IPS DF 19.7 (cell line): Measurements from ENCODE around the gene RGS3.

Source experiments
- DNase-seq: peaks from one replicate; pipeline ENCODE4 v3.0.0-alpha.2; 2013; ENCODE audit warnings: low read depth, low spot score

Gene RGS3

GRCh38 chr9:113570749-113571711 lies 107.5 kb downstream of the RGS3 start:
- no peak for DNase-seq

DNA sequence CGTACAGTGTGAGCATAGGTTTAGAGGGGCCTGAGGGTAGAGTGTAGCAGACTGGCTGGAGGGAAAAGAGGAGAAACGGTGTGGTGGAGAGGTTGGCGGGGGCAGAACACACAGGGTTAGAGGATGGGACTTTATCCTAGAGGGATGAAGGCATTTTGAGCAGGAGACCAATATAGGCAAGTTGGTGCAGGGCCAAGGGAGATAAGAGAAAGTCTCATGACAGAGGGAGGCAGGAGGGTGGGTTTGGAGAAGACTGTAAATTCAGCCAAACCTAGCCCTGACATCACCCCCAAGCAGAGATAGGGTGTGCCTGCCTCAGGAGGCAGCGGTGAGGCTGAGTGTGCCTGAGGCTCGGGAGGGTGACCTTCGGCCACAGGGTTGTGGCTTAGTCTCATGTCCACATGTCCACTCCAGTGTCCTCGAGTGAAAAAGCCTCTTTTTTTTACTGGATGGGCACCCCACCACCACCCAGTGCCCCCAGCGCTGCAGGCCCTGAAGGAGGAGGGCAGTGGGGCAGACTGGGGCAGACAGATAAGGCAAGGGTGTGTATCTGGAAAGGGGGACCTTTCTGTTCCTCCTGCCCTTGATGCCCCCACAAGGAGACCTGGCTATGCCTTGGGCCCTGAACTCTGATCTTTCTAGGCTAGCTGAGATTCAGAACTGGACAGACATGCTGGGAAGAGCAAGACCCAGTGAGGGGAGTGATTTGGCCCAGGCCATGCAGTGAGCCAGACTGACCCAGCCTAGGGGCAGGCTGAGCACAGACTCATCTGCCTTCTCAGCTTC lies 108.7 kb downstream of the RGS3 start:
- DNase-seq, result no peak

- DNase-seq, result no peak
These were observed 109.8 kb downstream of the RGS3 start for GRCh38 chr9:113573046-113573958.

DNA sequence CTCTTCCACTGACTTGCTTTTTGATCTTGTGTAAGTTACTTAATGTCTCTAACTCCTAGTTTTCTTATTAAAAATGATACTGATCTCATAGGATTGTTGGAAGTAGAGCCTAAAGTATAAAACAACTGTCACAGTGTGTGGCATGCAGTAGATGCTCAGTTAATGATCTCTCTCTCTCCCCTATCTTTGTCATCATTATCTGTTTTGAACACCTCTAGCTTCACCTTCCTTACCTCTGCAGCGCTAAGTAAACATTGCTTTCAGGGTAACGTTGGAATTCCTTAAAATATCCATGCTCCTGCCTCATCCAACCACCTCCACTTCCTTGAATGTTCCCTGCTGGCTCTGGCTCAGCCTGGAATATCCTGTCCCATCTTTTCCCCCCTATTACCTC lies 110.4 kb downstream of the RGS3 start:
- no peak for DNase-seq

DNA sequence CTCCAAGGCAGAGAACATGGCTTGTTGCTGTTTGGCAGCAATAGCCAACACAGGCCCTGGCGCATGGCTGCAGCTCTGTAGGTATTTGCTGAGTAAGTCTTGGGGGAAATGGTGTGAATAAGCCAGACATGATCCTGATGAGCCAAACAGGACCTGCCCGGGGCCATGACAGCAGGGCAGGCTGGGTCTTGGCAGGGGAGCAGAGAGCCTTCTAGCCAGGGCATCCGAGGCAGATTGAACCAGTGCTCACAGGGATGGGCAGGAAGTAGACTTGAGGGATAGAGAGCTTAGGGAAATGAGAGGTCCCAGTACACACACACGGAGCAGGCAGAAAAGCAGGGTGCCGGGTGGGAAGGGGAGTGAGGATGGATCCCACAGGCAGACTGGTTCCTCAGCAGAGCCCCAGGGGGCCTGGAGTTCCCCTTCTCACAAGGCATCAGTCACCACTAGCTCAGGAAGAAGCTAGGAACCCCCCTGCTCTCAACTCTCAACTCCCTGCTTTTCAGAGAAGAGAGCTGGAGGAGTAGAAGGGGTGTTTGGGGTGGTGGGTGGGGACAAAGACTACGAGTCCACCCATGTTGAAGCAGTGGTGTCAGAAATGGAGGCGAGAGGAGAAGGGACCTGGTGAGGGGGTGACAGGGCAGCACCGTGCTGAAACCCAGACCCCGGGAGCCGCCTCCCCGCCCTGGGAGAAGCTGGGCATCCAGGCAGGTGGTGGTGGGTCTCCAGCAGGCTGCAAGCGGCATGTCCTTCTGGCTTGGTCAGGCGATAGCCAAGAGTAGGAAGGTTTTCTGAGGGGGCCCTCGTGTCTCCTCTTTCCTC lies 111.1 kb downstream of the RGS3 start:
- DNase-seq, result no peak

DNA sequence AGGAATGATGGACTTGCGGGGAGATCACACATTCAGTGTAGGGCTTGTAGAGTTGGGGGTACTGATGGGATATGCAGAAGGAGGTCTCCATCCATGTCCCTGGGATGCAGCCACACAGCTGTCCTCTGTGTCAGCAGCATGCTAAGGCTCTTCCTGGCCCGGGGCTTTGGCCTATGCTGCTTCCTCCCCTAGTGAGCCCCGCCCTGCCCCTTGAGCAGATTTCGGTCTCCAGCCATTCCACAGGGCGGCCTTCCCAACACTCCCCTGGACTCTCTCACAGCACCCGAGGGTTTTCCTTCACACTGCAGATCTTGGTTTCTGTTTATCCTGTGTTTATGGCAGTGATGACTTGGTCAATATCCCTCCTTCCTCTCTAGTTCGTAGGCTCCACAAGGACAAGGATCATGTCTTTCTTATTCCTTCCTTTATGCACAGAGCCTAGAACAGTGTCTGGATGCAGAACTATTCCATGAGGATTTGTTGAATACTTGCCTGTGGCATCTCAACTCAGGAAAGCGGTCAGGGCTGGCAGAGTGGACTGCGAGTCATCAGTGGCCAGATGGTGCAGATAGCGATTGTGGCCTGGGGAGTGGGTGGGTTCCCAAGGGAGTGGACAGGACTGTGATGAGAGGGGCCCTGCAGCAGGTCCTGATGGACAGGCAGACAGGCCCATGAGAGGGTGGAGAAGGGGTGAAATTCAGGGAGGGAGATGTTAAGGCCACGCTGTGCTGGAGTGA lies 114.2 kb downstream of the RGS3 start:
- no peak for DNase-seq

DNA sequence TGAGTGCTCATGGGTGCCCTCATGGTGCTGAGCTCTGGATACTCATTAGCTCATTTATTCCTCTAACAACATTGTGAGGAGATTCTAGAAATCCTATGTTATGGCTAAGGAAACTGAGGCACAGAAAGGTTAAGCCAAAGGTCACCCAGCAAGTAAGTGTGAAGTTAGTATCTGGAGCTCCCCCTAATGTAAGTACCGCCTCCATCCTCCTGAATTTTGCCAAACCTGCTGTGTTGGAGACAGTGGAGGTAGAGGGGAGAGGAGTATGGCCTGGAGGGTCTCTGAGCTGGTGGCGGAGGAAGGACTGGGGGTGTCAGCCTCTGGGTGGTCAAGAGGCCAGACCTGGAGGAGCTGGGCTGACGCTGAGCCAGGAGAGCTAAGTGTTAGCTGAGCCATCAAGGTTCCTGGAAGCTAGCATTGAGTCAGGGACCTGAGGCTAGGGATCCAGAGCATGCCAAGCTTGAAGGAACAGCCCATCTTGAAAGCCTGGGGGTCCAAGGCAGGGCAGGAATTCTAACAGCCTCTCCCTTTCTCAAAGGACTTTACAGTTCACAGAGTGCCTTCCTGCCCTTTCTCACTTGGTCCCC lies 114.8 kb downstream of the RGS3 start:
- no peak for DNase-seq

- DNase-seq, result no peak
These were observed 115.4 kb downstream of the RGS3 start for GRCh38 chr9:113578882-113579282.

DNA sequence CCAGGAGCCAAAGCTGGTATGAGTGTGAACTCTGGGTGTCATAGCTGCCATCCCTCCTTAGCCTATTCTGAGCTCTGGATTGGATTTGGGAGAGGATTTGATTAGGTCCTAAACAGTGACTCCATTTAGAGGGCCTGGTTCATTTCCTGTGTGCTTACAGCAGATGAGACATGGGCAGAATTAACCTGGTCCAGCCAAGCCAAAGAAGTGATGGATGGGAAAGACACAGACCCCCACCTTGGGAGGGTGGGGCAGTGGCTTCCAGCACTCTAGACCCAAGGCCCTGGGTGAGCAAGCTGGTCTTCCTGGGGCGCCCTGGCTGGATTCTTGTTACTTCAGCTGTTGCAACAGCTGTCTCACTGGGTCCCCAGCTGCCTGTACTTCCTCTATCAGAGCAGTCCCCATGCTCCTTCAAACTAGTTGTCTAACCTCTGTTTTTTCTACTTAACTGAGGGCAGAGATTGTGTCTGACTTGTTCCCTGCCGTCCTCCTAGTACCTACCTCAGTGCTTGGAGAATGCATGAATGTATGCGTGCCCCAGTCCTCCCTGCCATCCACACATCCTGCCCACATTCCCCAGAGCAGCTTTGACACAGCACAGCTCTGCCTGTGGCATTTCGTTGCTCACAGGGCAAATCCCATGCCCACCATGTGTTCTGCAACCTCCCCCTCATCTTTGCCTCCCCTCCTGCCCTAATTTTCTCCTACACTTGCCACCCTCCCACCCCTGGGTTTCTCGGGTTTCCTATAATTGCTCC lies 115.9 kb downstream of the RGS3 start:
- no peak for DNase-seq

DNA sequence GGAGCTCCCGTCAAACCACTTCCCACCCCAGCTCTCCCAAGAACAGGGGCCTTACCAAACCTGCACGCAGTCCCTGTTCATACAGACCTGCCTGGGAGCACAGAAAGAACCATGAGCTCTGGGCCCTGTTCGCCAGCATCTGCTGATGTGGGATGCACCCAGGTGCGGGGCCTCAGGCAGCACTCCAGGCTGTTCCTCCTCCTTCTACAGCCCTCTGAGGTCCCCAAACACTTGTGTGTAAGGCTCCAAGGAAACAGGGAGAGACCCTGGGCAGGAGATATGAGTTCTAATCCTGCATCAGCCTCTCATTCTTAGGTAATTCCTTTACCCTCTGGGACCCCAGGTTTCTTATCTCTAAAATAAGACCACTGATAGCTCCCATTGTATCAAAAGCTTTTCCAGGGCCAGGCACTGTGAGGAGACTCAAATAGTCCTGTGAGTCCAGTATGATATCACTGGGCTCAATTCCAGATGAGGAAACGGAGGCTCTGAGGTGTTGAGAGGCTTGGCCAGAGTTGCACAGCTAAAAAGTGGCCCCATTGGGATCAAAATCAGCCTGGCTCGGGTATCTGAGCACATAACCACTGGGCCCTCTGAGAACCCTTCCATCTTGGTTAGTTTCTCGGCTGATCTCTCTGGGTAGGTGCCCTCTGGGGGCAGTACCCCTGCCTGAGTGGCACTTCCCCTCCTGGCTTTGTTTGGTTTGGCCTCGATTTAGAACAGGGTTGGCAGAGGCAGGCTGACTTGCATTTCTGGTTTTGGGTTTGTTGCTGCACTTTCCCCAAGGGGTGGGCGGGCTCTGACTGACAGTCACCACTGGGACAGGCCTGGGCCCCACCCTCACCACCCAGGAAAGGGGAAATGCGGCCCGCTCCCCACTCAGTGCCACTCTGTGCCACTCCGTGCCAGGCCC lies 116.8 kb downstream of the RGS3 start:
- DNase-seq, result no peak

GRCh38 chr9:113580954-113581311 lies 117.4 kb downstream of the RGS3 start:
- DNase-seq, result no peak

DNA sequence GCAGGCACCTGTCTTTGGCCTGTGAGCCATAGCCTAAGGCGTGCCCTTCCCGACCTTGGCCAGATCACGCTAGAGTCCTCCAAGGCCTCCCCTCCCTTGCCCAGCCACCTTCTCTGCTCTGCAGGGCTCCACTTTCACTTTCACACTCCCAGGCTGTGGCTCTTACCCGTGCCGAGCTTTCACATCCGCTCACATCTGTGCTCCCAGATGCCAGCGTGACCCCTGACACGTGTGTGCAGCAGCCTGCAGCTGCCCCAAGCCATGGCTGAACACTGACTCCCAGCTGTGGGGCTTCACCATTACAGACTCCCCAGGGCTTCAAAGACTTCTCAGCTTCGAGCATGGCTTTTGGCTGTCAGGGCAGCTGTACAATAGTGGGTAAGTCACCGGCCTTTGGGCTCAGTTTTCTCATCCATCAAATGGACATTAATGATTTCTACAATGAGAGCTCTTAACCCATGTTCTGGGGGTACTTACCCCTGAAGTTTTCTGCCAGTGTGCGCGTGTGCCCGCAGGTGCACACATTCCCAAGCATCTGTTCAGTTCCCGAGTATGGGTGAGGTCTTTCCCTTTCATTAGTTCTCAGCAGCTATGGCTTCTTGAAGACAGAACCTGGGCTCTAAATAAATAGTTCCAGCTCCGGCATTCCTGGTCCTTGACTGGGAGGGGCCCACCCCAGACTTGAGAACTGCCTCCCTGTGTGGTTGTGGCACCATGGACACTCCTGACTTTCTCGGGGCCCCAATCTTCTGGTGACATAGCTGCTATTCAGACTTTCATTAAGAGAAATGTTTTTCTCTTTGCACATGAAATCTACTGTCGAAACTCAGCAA lies 118.6 kb downstream of the RGS3 start:
- no peak for DNase-seq

DNA sequence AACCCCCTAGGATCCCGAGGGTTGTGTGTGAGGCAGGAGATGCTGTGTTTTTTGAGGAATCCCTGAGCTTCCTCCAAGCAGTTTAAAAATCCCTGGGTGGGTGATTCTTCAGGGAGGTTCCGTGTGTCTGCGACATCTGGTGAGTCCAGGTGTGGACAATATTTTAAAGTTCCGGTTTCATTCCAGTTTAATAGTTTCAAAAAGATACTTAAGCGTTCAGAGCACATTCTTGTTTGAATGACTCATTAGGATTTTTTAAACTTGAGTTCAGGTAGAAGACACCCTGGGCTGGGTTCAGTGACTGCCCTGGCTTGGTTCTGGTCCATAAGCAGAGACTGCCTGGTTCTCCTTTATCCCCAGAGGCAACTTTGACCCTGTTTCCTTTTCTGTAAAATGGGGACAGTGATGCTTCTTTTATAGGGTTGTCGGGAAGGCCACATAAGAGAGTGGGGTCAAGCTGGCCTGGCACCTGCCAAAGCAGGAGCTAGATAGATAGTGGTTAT lies 119.2 kb downstream of the RGS3 start:
- DNase-seq, result no peak

DNA sequence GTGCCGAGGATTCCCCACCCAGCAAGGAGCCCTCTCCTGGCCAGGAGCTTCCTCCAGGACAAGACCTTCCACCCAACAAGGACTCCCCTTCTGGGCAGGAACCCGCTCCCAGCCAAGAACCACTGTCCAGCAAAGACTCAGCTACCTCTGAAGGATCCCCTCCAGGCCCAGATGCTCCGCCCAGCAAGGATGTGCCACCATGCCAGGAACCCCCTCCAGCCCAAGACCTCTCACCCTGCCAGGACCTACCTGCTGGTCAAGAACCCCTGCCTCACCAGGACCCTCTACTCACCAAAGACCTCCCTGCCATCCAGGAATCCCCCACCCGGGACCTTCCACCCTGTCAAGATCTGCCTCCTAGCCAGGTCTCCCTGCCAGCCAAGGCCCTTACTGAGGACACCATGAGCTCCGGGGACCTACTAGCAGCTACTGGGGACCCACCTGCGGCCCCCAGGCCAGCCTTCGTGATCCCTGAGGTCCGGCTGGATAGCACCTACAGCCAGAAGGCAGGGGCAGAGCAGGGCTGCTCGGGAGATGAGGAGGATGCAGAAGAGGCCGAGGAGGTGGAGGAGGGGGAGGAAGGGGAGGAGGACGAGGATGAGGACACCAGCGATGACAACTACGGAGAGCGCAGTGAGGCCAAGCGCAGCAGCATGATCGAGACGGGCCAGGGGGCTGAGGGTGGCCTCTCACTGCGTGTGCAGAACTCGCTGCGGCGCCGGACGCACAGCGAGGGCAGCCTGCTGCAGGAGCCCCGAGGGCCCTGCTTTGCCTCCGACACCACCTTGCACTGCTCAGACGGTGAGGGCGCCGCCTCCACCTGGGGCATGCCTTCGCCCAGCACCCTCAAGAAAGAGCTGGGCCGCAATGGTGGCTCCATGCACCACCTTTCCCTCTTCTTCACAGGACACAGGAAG lies 120.2 kb downstream of the RGS3 start:
- no peak for DNase-seq

DNA sequence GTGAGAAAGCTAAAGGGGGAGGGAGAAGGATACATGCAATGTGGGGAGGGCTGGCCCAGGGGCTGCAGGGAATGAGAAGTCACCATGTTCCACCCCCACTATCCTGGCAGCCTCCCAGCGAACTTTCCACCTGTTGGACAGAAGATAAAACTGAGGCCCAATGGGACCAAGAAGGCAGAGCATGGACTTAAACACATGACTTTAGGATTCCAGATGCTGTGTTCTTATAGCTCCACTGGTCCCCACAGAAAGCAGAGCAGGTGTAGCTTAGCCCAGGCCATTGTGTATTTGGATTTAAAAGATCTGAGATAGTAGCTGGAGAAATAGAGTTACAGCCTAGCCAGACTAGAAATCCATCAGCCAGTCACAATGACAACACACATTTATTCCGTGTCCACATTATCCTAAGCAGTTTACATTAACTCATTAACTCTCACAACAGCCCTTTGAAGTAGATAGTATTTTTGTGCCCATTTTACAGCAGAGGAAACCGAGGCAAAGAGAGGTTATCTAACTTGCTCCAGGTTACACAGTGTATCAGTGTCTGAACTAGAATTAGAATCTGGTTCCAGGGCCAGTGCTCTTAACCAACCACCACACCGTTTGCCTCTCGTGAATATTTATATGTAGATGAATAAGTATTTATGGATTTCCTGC lies 121.0 kb downstream of the RGS3 start:
- DNase-seq, result no peak
